HG02973 (cell line): ENCODE measurements around the gene ZNF138.
"Not testable (repeated sequence)": the region's sequence is repeated elsewhere in the genome, so short reads cannot be mapped to it uniquely, and the experiment has no call there.

Source experiments
- ATAC-seq: cut with Tn5 transposase; IDR thresholded peaks from one replicate; pipeline ENCODE4 v1.9.1; 2021; ENCODE audit warnings: moderate library complexity; ENCODE audit not compliant: unreplicated experiment

Gene ZNF138

DNA sequence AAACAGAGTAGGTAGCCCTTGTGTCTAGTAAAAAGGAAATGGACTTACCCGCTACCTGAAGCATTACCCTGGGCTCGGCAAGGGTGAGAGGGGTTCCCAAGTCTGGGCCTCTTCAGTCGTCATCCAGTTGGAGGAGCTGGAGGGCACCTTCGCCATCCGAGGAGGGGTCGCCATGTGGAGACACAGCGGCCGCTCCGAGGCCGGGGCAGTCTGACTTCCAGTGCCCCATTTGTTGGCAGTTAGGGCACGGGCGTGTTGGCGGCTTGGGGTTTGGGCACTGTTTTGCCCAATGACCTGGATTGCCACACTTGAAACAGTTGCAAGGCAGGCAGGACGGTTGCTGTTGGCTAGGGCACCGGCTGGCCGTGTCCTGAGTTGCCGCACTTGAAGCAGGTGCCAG lies 43.8 kb downstream of the ZNF138 start:
- not testable (repeated sequence) for ATAC-seq

DNA sequence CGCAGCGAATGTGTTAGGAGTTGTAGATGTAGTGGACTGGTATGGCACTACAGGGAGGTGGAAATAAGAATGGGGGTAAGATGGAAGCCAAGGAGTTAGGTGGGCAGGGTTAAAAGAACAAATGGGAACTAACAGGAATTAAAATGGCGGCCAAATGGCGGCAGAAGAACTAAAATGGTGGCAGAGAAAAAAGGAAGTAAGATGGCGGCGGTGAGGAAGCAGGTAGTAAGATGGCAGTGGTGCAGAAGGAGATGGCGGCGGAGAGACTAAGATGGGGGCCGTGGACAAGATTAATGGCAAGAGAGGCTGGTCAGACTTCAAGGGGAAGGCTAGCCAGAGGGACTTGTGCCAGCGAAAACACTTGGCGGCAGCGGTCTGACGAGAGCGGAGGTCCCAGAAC lies 44.5 kb downstream of the ZNF138 start:
- no peak for ATAC-seq

DNA sequence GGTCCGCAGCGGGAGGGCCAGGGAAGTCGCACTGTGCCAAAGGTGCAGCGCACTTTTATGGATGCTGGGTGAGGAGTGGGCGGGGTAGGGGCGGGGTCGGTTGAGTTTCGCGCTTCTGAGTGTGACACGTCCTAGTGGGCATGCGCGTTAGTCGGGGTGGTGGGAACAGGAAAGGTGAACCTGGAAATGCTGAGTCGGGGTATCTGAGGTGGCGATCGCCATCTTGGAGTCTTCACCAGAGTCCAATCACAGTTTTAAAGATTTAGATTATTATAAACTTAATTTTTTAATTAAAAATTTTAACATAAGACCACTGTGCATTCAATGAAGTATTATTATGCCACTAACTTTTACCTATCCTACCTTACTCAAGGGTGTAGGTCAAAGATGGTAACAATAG lies 45.7 kb downstream of the ZNF138 start:
- ATAC-seq, result no peak

DNA sequence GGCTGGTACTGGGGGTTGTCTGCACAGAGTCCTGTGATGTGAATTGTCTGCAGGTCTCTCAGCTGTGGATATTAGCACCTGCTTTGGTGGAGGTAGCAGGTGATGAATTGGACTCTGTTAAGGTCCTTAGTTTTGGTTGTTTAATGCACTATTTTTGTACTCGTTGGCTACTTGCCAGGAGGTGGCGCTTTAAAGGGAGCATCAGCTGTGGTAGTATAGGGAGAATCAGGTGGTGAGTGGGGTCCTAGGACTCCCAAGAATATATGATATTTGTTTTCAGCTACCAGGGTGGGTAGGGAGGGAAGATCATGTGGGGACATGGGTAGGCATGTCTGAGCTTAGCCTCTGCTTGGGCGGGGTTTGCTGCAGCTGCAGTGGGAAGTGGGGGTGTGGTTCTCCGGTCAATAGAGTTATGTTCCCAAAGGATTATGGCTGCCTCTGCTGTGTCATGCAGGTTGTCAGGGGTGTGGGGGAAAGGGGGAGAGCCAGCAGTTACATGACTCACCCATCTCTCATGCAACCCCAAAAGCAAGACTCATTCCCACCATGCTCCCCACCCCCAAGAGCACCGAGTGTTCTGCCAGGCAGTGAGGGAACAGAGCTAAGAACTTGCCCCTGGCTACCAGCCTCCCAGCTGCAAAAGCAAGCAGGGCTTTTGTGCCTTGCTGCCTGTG lies 55.2 kb downstream of the ZNF138 start:
- no peak for ATAC-seq

DNA sequence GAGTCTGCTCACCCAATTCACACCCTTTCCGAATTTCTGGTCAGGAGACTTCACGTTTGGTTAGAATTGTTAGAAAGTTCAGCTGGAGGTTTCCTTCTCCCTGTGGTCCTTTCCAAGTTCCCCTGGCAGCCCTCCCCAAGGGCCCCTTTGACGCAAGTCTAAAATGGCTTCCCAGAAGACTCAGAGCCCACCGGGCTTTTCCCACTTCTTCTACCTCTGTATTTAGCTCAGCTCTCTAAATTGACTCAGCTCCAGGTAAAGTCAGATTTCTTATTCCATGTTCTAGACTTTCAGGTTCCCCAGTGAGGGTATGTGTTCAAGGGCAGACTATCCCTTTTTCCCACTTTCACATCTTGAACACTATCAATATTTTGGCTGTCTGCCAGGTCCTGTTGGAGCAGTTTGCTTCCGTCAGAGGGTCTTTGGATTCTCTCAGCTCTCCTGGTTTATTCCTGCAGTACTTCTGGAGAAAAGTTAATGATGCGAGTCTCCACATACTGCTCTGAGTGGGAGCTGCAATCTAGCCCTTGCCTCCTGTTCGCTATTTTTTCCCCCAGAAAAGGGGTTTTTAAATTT lies 55.8 kb downstream of the ZNF138 start:
- no peak for ATAC-seq

DNA sequence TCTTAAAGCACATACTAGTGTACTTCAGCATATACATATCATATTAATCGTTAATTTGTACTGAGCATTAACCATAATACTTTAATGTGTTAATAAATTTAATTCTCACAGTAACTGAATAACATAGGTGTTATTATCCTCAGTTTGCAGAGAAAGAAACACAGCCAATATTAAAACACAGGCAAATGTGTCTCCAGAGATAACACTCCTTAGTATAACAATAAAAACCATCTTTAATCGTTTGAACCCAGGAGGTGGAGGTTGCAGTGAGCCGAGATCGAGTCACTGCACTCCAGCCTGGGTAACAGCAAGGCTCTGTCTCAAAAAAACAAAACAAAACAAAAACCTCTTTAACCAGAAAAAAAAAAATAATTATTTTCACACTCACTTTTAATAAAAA lies 59.5 kb downstream of the ZNF138 start:
- no peak for ATAC-seq

DNA sequence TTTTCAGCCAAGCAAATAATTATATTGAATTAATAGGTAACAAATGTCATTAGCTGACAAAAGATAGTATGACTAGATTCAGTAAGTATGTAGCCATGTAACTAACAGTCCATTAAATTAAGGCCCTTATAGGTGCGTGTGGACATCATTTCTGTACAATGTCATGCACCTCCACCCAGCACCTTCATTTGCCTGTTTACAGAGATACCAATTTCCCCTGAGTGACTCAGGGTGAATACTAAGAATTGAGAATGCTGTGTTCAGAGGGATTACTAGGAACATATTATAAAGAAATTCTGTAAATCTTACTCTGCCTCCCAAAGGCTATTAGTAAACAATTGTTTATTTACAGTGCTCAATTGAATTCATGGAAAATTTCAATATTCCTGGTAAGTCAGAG lies 60.7 kb downstream of the ZNF138 start:
- ATAC-seq, result no peak

DNA sequence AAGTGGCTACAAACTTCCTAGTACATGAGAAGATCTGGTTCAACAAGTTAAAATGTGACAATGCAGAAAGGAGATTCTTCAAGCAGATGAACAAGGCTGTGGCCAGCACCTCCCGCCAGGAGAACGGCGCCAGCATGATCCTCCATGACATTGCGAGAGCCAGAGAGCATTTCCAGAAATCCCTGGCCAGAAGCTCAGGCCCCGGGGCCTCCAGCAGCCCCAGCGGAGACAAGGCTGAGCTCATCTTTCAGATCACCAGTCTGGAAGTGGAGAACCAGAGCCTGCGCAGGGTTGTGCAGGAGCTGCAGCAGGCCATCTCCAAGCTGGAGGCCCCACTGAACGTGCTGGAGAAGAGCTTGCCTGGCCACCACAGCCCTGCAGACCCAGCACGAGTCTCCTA lies 68.8 kb downstream of the ZNF138 start:
- ATAC-seq, result no peak

DNA sequence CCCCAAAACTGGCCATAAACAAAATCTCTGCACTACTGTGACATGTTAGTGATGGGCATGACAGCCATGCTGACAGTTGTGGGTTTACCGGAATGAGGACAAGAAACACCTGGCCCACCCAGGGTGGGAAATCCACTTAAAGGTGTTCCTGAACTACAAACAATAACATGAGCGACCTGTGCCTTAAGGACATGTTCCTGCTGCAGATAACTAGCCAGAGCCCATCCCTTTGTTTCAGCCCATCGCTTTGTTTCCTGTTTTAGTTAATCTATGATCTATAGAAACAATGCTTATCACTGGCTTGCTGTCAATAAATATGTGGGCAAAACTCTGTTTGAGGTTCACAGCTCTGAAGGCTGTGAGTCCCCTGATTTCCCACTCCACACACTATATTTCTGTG lies 69.3 kb downstream of the ZNF138 start:
- ATAC-seq, result not testable (repeated sequence)

DNA sequence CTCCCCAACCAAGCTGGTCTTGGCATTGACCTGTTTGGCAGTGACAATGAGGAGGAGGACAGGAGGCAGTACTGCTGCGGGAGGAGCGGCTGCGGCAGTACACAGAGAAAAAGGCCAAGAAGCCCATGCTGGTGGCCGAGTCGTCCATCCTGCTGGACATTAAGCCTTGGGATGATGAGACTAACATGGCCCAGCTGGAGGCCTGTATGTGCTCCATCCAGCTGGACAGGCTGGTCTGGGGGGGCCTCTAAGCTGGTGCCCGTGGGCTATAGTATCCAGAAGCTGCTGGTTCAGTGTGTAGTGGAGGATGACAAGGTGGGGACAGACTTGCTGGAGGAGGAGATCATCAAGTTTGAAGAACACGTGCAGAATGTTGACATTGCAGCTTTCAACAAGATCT lies 69.7 kb downstream of the ZNF138 start:
- no peak for ATAC-seq

DNA sequence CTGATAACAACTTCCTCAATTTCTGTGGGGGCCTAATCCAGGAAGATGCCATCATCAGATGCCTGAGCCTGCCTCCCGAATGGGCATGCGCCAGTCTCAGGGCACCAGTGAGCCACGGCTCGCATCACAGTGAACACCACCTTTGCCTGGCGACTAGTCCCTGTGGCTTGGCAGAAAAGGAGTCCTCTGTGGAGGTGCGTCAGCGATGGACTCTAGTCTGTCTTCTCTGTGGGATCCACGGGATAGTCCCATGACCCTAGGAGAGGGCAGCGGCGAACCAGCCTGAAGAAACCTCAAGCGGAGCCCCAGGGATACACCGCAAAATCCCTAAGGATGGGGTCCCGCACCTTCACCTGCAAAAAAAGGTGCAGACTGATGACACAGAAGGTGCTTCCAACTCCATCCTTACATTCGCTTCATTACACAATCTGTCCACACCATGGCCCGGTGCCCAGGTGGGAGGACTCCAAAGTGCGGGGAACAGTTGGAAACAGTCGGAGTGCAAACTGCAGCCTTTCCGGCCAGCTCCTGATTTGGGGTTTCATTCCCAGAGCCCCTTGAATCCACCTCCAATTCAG lies 73.7 kb downstream of the ZNF138 start:
- ATAC-seq, result no peak

DNA sequence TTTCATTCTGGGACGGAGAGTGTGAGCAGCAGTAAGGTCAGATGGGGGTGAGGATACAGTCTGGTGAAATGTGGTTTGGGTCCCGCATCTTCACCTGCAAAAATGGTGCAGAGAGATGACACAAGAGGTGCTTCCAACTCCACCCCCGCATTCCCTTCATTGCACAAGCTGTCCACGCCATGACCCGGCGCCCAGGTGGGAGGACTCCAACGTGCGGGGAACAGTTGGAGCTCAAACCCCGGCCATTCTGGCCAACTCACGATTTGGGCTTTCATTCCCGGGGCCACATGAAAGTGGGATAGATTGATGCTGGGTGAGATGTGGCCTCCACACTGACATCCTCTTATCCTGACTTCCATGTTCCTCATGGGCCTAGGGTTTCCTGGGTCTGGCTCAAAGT lies 74.3 kb downstream of the ZNF138 start:
- ATAC-seq, result no peak

DNA sequence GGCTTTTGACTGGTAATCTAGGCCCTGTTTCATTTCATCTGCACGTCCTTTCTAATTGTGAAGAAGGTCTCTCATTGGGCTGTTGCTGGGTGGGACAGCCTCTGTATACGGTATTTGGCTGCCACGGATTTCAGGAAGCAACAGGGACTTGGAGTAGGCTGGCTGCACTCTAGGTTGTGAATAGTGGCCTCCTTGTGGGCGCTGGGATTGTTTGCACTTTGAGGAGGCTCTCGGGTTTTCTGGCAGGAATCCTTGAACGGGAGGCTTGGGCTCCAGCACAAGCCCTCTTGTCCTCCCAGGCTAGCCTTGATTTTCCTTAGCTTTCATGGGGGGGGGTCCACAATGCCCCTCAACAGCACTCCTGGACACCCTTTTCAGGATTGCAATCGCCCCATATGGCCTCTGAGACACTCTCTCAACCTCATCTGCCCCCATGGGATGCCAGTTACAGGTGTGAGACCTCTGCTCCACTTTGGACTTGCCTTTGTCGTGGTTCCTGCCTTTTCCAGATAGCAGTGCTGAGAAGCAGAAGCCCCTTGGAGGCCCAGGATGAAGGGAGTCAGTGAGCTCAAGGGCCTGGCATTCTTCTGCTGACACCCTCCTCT lies 75.0 kb downstream of the ZNF138 start:
- ATAC-seq, result no peak

DNA sequence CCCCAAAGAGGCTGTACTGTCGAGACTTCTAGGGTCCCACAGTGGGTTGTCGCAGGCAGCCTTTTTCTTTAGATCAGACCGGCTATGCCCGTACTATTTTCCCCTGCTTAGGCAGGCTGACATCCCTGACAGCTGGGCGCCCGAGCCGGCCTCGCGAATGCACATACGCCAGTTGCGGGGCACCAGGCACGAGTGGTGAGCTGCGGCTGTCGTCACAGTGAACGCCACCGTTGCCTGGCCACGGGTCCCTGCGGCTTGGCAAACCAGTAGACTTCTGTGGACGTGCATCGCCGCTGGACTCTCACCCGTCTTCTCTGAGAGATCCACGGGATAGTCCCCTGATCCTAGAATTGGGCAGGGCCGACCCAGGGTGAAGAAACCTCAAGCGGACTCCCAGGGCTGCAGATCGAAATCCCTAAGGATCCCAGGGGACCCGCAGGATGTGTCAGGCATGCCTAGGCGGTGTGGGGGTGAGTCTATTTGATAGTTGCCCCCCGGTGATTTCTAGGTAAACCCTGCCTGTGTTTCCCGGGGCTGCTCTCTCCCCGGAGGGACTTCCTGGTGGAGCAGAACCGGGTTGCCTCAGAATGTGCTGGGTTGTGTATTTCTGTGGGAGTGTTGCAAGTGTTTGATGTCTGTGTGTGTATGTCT lies 75.8 kb downstream of the ZNF138 start:
- no peak for ATAC-seq

DNA sequence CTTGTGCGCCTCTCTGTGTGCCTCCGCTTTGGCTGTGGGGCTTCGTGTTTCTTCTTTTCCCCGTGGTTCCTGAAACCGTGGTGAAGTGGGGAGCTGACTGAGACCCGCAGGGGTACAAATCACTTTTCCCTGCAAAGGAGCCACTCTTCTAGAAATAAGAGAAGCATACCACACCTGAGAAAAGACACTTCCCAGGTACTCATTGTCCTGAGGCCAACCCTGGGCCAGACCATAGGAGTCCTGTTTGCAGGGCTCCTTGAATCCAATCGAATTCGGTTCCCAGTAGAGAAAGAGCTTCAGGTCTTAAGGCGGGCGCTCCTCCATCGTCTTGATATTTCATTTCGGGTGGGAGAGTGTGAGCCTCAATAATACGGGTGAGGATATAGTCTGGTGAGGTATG lies 76.4 kb downstream of the ZNF138 start:
- ATAC-seq, result no peak

DNA sequence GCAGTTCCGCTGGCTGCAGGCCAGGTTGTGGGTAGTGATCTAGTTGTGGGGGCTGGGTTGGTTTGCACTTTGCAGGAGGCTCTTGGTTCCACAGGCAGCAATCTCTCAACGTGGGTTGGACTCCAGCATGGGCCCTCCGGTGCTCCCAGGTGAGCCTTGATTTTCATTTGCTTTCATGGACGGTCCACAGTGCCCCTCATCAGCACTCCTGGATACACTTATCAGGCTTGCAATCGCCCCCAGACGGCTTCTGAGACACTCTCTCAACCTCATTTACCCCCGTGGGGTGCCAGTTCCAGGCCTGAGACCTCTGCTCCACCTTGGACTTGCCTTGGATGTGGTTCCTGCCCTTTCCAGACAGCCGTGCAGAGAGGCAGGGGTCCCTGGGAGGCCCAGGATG lies 77.5 kb downstream of the ZNF138 start:
- no peak for ATAC-seq

DNA sequence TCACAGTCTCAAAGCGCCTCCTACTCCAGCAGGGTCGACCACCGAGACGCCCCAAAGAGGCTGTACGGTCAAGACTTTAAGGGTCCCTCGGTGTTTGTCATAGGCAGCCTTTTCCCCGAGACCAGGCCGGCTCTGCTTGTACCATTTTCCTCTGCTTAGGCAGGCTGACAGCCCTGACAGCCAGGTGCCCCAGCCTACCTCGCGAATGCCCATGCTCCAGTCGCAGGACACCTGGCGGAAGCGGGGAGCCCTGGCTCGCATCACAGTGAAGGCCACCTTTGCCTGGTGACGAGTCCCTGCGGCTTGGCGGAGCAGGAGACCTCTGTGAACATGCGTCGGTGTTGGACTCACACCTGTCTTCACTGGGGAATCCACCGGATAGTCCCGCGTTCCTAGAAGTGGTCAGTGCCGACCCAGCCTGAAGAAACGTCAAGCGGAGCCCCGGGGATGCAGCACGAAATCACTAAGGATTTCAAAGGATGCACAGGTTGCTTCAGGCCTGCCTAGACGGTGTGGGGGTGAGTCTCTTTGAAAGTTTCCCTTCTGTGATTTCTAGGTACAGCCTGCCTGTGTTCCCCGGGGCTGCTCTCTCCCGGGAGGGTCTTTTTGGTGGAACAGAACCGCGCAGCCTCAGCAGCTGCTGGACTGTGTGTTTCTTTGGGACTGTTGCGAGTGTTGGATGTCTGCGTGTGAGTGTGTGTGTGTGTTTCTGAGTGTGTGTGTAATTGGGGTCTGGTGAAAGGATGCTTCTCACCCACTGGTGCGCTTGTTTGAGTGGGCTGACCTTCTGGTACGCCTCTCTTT lies 78.3 kb downstream of the ZNF138 start:
- no peak for ATAC-seq

DNA sequence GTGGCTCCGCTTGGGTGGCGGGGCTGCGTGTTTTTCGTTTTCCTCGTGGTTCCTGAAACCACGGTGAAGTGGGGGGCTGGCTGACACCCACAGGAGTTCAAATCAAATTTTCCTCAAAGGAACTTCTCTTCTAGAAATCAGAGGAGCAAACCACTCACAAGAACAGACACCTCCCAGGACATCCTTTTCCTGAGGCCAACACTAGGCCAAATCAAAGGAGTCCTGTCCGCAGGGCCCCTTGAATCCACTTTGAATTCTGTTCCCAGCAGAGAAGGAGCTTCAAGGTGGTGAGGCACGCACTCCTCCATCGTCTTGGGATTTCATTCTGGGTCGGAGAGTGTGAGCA lies 78.9 kb downstream of the ZNF138 start:
- ATAC-seq, result no peak

DNA sequence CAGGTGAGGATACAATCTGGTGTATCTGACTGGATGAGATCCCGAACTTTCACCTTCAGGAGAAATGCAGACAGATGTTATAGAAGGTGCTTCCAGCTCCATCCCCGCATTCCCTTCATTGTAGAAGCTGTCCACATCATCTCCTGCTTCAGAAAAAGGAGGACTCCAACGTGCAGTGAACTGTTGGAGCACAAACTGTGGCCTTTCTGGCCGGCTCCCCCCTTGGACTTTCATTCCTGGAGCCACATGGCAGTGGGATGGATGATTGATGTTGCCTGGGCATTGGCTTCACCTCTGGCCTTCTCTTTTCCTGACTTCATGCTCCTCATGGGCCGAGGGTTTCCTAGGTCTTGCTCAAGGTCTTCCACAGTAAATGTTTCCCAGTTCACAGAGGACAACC lies 79.3 kb downstream of the ZNF138 start:
- ATAC-seq, result no peak

DNA sequence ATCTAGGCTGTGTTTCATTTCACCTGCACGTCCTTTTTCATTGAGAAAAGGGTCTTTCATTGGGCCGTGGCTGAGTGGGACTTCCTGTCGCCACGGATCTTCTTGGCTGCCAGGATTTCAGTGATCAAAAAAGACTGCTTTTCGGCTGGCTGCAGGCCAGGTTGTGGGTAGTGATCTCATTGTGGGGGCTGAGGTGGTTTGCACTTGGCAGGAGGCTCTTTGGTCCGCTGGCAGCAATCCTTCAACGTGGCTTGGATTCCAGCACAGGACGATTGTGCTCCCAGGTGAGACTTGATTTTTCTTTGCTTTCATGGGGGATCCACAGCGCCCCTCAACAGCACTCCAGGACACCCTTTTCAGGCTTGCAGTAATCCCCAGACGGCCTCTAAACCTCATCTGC lies 79.9 kb downstream of the ZNF138 start:
- ATAC-seq, result no peak

DNA sequence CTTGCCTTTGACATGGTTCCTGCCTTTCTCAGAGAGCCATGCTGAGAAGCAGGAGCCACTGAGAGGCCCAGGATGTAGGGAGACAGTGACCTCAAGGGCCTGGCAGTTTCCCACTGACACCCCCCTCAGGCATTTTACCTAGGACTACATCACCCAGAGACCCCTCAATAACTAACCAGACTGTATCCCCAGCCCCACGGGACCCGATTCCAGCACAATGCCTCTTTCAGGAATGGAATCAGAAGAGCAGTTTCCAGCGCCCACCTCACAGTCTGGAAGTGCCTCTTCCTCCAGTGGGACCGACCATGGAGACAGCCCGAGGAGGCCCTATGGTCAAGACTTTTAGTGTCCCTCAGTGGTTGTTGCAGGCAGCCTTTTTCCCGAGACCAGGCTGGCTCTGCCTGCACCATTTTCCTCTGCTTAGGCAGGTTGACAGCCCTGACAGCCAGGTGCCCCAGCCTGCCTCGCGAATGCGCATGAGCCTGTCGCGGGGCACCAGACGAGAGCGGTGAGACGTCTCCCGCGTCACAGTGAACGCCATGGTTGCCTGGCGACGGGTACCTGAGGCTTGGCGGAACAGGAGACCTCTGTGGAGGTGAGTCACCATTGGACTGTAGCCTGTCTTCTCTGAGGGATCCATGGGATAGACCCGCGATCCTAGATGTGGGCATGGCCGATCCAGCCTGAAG lies 80.5 kb downstream of the ZNF138 start:
- ATAC-seq, result no peak
